Measurements from ENCODE around the gene TAF11.
"Not testable (repeated sequence)": the region's sequence is repeated elsewhere in the genome, so short reads cannot be mapped to it uniquely, and the experiment has no call there.

TAF11 gene

DNA sequence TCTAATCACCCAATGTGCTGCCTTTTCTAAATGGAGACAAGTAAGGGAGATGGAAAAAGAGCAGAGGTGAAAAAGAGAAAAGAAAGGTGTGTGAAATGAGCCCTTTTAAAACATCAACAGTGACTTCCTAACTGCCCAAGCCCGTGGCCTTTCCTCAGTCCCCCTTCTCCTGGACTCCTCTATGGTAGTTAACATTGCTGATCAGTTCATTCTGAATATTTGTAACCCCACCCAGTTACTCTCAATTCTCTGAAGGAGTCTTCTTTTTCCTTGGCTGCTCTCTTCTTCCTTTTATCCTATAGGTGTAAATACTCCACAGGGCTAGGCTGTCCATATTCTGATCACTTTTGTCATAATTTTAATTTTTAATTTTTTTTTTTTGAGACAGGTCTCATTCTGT is 27.1 kb downstream of the TAF11 start:
- DNase-seq, result no peak

DNA sequence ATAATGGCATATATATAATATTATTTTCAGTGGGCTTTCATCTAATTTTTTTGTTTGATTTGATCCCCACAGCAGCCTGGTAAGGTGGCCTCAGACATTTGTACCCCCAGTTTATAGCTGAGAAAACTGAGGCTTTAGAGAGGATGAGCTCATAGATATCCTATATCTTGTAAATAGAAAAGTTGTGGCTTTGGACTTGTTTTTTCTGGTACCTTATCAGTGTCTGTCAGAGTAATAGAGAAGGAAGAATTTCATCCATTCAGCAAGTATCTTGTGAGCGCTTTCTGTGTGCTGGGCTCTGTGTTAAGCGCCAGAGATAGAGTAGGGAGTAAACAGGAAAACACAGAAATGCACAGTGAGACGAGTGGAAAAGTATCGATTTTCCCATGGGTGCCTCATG is 27.9 kb downstream of the TAF11 start:
- no peak for DNase-seq

DNA sequence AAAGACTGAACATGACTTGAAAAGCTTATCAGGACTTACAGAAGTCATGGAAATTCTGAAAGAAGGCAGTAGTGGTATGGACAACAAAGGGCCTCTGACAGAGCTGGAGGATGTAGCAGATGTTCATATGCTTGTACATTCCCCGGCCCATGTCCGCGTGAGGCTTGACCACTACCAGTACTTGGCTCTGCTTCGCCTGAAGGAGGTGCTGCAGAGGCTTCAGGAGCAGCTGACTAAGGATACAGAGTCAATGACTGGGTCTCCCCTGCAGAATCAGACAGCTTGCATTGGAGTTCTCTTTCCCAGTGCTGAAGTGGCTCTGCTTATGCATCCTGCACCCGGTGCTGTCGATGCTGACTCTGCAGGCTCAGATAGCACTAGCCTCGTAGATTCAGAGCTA is 29.2 kb downstream of the TAF11 start:
- no peak for DNase-seq

DNA sequence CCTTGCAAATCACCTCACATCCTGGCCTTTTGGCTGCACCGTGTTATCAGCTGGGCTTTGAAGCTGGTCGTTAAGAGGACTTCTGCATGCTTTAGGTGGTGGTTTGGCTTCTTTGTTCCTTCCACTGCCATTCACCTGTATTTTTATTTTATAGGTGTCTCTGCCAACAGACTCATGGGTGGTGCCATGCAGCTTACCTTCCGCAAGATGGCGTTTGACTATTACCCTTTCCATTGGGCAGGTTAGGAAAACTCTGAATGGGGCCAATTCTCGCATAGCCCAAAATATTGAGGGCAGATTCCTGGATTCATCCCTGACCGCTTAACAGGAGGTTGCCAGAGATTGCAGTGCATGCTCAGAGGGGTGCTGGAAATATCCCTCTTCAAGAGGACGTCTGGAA is 32.4 kb downstream of the TAF11 start:
- no peak for DNase-seq

DNA sequence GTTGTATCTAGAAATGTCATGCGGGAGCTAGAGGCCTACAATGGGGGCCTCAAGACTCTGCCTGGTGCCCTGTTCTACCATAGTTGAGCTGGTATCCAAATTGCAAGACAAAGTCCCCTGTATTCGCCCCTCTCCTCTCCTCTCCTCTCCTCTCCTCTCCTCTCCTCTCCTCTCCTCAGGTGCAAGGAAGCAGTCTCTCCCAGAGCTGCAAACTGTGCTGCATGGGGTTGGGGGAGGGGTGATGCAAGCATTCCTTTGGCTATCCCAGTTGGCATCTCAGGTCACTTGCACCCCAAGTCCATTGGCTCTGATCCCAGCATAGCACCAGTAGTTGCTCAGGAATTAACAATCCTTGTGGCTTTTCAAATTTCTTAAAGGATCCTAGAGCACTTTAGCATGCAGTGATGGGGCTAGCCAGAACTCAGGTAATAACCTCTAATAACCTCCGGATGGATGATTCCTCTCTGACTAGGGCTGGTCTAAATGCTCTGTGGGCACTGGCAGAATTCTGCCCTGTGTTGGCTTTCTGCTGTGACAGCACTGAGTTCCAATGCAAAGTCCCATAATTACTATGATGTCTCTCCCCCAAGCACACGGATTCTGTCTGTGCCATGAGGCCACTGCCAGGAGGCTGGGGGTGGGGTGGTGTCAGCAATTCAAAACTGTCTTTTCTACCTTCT is 35.3 kb downstream of the TAF11 start:
- DNase-seq, result no peak

DNA sequence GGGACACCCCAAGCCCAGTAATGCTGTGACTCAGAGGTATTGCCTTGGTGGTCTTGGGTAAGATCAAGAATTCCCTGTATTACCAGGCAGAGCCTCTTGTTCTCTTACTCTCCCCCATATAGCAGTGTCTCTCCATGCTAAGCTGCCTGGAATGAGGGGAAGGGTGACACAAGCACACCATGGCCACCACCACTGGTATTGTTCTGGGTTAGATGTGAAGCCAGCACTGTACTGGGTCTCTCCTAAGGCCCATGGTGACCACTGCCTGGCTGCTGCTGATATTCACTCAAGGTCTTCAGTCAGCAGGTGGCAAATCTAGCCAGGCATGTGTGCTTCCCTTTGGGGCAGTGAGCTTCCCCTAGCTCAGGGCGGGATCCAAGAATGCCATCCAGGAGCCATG is 36.5 kb downstream of the TAF11 start:
- no peak for DNase-seq

DNA sequence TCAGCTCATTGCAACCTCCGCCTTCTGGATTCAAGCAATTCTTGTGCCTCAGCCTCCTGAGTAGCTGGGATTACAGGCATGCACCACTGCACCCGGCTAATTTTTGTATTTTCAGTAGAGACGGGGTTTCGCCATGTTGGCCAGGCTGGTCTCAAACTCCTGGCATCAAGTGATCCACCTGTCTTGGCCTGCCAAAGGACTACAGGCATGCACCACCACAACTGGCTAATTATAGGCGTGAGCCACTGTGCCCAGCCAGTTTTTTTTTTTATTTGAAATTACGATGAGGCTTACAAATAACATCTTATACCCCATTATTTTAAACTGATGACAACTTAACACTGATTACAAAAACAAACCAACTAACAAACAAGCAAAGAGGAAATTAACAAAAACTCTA is 38.8 kb downstream of the TAF11 start:
- DNase-seq, result not testable (repeated sequence)

DNA sequence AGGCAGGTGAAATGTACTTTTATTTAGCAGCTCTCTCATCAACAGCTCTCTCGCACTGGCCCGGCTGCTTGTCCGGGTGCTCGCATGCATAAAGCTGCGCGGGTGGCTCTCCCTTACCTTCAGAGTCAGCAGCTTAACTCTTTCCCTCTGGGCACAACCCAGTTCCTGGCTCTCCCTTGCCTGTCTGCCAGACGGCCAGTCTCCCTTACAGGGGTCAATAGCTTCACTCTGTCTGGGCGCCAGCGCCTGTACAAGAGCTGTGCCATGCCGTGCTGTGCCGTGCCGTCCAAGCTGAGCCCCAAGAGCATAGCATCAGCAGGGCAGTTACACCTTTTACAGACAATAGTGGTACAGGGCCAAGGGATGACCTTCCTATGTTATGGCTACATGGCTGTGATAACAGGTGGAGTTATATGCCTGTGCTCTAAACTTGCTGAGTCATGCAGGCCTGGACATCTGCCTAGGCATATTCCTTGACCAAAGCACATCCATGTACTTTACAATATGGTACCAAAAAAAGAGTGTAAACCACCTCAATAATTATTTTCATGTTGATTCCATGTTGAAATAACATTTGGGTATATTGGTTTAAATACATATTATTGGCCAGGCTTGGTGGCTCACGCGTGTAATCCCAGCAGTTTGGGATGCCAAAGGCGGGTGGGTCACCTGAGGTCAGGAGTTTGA is 48.0 kb downstream of the TAF11 start:
- DNase-seq, result no peak

DNA sequence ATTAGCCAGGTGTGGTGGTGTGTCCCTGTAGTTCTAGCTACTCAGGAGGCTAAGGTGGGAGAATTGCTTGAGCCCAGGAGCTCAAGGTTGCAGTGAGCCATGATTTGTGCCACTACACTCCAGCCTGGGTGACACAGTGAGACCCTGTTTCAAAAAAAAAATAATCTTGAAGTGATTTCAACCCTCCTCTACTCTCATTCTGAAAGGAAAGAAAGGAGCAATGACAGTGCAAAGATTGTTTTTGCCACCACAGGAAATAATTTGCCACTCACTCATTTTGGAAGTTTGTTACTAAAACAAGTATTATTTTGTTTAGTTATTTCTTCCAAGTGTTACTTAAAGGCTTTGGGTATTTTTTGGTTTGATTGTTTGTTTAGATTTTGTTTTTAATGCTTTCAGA is 50.3 kb downstream of the TAF11 start:
- no peak for DNase-seq

DNA sequence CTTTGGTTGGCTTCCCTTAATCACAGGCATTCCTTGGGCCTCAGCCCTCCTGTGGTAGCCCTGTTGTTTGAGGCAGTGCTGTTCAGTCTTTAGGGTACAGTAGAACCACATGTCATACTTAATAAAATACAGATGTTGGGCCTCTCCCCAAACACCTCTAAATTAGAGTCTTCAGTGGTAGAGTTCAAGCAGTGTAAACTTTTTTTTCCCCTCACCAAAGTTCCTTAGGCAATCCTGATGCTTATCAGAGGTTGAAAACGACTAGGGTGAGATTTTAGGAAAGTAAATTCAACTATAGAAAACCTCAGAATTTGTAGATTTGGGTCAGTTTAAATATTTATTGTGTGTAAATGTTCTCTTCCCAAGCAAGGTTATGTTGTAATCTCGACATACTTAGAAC is 51.4 kb downstream of the TAF11 start:
- DNase-seq, result no peak

DNA sequence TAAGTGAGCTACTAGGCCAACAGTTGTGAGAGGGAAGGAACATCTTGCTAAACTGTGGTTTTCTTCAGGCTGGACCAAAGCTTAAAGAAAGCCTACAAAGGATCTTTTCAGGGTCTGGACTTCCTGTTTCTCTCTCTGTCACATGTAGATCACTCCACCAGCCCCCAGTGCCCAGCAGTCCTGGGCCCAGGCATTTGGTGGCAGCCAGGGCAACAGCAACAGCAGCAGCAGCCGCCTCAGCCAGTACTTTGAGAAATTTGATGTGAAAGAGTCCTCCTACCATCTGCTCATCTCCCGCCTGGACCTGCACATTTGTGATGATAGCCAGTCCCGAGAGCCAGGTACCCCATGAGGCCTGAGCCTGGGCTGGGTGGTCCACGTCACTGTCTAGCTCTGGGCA is 51.8 kb downstream of the TAF11 start:
- no peak for DNase-seq

DNA sequence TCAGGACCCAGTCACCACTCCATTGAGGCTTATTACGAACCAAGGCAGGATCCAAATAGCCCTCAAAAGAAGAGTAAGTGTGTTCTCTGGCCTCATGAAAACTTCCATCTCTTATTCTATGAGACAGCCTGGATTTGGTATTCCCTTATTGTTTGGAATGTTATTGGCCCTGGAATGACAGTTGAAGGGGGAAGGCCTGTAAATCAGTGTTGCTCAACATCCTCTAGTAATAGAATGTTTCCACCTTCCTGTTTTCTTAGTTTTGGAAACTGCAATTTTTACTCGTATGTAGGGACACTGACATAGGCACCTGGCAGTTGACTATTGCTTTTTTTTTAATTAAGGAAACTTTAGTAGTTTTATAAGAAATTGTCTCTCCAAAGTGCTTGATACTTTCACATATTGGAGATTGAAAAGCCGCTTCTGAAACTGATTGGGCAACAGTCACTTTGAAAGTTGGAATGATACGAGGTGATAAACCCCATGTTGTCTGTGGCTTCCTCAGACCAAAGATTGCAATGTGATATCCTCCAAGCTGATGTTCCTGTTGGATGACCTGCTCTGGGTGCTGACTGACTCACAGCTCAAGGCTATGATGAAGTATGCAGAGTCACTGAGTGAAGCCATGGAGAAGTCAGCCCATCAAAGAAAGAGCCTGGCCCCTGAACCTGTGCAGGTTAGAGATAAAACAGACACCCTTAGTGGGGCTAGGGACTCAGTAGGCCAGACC is 52.9 kb downstream of the TAF11 start:
- no peak for DNase-seq

DNA sequence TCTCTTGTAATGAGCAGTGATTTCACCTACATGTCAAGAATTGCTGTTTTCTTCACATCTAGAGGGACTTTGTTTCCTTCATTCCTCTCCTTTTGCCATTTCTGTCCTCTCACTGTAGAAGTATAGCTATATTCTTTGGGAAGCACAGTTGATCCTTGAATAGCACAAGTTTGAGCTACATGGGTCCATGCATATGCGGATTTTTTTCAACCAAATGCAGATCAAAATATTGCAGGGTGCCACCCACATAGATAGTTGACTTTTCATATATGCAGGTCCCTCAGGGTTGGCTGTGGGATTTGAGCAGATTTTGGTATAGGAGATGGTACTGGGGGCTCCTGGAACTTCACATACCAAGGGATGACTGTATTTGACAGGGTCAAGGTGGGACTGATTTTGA is 54.9 kb downstream of the TAF11 start:
- no peak for DNase-seq

DNA sequence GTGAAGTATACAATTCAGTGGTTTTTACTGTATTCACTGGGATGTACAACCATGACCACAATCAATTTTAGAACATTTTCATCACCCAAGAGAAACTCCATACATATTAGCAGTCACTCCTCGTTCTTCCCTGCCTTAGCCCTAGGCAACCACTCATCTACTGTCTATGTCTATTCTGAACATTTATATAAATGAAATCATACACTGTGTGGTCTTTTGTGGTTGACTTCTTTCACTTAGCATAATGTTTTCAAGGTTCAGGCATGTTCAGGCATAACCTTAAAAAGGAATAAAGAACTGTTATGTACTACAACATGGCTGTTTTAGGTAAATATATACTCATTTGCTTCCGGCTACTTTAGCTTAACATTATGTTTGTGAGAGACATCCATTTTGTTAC is 58.7 kb downstream of the TAF11 start:
- no peak for DNase-seq
